VCaP (cell line): ENCODE data around the gene ACSBG1.

Source experiments
- H3K27ac ChIP-seq: fragments of 450-650 bp; 2 replicates; pipeline ENCODE4 v1.5.1; 2017
- TF ChIP-seq, protein P1 (sequence below): fragments of 450-650 bp; conservative IDR thresholded peaks from 2 replicates; pipeline ENCODE4 v1.5.1; 2017; ENCODE audit warnings: mild to moderate bottlenecking, moderate library complexity

ACSBG1 gene

DNA sequence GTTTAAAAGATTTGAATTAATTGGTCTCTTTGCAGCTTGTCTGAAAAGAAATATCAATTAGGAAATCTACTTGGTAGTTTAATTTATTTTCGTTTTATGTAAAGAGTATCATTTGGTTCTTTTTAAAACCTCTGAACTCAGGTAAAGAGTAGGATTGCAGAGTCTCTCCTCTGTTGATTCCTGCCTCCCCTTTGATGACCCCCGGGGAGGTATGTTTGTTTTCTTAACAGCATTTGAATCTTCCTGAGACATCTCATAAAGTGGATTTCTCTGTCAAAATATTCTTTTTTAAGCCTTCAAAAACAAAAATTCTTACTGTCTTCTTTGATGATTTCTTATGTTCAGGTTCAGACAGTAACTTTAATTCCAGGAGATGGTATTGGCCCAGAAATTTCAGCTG is 77.2 kb downstream of the ACSBG1 start:
- H3K27ac ChIP-seq, result no peak overlapping the region
- TF ChIP-seq, protein P1, sequence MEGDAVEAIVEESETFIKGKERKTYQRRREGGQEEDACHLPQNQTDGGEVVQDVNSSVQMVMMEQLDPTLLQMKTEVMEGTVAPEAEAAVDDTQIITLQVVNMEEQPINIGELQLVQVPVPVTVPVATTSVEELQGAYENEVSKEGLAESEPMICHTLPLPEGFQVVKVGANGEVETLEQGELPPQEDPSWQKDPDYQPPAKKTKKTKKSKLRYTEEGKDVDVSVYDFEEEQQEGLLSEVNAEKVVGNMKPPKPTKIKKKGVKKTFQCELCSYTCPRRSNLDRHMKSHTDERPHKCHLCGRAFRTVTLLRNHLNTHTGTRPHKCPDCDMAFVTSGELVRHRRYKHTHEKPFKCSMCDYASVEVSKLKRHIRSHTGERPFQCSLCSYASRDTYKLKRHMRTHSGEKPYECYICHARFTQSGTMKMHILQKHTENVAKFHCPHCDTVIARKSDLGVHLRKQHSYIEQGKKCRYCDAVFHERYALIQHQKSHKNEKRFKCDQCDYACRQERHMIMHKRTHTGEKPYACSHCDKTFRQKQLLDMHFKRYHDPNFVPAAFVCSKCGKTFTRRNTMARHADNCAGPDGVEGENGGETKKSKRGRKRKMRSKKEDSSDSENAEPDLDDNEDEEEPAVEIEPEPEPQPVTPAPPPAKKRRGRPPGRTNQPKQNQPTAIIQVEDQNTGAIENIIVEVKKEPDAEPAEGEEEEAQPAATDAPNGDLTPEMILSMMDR, result no peak

- H3K27ac ChIP-seq, result no peak overlapping the region
- TF ChIP-seq, protein P1, result no peak
These were observed 77.7 kb downstream of the ACSBG1 start for GRCh38 chr15:78156653-78157052.

DNA sequence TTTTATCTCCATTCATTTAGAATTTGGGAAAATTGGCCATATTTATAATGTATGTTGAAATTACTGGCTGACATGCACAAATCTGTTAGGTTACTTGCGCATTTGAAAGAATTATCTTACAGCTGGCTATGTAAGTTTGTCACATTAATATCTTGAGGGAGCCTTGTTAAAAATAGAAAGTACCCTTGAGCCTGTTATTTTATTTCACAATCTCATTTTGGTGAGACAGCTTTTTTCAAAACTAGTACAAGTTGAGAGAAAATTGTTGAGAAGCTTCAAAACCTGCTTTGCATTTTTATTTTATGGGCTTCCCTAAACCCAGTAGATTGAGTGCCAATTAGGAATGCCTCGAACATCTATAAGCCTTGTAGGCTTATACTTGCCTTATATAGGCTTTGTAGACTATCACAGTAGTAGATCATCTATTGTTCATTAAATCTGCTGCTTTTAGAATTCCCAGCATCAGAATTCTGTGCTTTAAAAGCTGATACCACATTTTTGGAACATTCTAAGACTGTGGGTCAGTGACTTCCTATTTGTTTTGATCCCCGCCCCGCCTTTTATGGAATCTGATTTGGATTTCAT is 78.9 kb downstream of the ACSBG1 start:
- TF ChIP-seq, protein P1, result no peak
- H3K27ac ChIP-seq, result no peak overlapping the region

GRCh38 chr15:78154955-78155354 is 79.4 kb downstream of the ACSBG1 start:
- TF ChIP-seq, protein P1, result no peak
- no peak overlapping the region for H3K27ac ChIP-seq

GRCh38 chr15:78151075-78151474 is 83.3 kb downstream of the ACSBG1 start:
- peak overlapping the region; percentile 90 for H3K27ac ChIP-seq

DNA sequence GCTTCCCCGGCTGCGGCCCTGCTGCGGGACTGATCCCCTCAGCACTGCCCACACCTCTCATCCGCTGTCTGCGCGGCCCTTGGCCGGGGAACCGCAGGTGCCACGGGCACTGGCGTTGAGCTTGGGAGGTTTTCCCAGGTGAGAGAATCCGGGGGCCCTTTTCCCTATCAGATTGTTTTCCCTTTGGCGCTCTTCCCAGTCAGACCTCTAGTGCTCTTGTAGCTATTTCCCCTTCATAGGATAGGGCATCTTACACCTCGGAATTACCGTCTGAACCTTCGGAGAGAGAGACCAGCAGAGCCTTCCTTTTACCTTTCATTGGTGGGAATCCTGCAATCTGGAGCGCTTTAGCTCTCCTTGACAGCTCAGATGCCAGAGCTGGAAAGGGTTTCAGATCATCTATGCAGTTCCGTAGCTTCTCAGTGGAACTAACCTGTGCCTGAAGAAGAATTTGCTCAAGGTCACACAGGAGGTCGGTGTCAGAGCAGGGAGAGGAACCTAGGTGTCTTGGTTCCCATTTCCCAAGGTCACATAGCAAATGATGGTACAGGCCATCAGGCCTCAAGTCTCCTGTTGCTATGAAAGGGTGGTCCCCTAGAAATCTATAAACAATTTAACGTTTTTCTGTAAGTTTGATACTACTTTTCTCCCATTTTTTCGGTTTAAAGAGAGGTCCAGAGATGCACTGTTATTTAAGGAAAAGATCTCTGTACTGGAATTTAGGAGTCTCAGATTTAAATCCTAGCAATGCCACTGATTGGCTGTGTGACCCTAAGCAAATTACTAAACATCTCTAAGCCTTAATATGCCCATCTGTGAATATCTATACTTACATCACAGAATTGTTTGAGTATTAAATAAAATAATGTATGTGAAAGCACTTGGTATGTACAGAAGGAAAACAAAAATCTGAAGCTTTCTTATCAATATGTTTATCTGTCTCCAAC is 84.3 kb downstream of the ACSBG1 start:
- TF ChIP-seq, protein P1, result no peak
- H3K27ac ChIP-seq, result peak overlapping the region; percentile 90

- peak within 1 kb of the TSS; percentile 90 for H3K27ac ChIP-seq
- TF ChIP-seq, protein P1, result no peak
These were observed 85.1 kb downstream of the ACSBG1 start, which contains the start of gene IDH3A for GRCh38 chr15:78149068-78149804. Gene IDH3A, plus strand, starts transcription at chr15:78149362. Its CDS starts 42 bp downstream, at chr15:78149404.
